ENCODE results near the gene ARHGAP27.

ARHGAP27 gene

DNA sequence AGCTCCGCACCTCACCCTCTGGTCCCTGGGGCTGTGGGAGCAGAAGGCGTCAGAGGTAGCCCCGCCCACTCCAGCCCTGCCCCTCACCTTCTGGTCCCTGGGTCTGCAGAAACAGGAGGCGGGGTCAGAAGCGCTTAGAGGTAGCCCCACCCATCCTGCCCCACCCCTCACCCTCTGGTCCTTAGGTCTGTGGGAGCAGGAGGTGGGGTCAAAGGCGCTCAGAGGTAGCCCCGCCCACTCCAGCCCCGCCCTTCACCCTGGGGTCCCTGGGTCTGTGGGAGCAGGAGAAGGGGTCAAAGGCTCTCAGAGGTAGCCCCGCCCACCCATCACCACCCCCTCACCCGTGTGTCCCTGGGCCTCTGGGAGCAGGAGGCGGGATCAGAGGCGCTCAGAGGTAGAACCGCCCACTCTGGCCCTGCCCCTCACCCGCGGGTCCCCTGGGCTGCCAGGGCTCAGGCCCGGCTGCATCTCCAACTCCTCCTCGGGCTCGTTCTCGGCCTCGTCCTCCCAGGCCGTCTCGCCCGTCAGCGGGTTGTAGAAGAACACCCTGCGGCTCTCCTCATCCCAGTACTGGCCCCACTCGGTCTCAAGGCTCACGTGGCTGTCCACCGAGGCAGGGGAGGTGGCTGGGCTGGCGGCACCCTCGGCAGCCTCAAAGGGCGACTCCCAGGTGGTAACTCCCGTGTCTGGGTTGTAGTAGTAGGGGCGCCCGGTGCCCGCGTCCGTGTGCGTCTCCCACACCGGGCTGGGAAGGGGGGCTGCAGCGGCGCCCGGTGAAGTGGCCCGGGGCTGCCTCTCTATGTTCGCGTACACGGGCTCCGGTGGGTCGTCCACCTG is 27.2 kb downstream of the ARHGAP27 start:
- no peak for FAIRE-seq

DNA sequence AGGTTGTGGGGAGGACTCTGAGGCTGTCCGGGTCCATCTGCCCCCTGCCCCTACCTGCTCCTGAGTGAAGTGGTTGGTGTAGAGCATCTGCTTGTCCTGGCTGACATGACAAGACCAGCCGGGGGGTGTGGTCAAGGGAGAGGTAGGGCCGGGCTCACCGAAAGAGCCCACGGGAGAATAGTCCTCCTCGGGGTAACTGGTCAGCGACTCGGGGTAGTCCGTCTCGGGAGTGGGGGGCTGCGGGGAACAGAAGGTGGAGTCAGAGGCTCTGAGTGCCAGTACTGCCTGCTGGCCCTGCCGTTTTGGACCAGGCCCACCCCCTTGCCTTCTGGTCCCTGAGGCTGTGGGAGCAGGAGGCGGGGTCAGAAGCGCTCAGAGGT is 27.8 kb downstream of the ARHGAP27 start:
- FAIRE-seq, result no peak

DNA sequence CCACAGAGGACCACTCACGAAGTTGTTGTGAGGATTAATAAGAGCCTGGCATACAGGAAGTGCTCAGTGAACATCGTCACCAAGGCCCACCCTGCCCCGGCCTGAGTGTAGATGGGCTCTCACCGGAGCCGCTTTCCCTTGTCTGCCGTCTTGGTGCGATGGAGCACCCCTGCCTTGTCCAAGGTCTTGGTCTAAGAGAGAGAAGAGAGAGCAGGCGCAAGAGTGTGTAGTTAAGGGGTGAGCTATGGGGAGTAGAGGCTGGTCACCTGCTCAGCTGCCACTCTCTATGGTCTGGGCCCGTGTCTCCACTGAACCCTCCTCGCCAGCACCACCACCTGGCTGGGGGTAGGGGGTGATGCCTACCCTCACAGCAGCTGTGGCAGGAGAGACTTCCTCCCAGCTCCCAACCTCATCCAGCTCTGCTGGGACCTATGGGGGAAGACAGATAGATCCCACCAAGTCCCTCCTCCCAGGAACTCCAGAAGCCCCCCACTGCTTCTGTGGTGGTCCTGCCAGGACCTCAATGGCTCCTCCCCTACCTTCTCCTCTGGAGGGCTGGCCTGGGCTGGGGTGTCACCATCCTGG is 28.7 kb downstream of the ARHGAP27 start:
- no peak for FAIRE-seq

DNA sequence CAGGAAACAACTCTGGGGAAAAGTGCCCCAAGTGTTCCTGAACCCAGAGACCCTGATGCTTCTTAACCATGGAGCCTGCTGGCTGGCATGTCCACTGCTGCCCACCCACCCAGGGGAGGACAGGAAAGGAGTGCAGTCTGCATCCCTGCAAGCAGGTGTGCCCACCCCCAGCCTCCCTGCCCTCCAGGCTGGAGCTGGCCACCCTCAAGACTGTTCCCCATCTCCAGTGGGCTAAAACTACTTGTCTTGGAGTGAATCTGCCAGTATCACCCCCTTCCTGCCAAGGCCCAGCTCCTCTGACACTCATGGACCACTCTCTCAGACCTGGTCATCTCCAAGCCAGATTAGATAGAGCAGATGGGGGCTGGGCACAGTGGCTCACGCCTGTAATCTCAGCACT is 29.8 kb downstream of the ARHGAP27 start:
- FAIRE-seq, result no peak

GRCh38 chr17:45398800-45399199 is 33.9 kb downstream of the ARHGAP27 start:
- no peak for FAIRE-seq

DNA sequence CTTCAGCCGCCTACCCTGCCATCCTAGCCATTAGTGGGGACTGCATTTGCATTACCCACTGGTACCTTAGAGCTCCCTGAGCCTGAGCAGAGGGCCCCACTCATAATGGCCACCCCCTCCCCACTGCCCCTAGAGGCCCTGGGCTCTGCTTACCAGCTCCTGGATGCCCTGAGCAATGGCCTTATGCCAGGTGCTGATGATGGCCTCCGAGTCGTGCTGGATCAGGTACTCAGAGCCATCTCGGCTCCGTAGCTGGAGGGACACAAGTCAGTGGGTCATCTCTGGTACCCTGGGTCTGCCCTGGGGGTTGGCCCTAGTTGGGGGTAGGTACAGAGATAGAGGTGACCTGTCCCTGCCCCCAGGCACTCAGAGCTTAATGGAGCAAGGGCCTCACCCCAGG is 34.9 kb downstream of the ARHGAP27 start:
- FAIRE-seq, result no peak

GRCh38 chr17:45396496-45397205 is 36.0 kb downstream of the ARHGAP27 start:
- FAIRE-seq, result no peak

GRCh38 chr17:45395569-45396415 is 36.9 kb downstream of the ARHGAP27 start:
- FAIRE-seq, result no peak

GRCh38 chr17:45394913-45395568 is 37.6 kb downstream of the ARHGAP27 start:
- FAIRE-seq, result no peak

GRCh38 chr17:45394564-45394912 is 38.1 kb downstream of the ARHGAP27 start:
- FAIRE-seq, result no peak

DNA sequence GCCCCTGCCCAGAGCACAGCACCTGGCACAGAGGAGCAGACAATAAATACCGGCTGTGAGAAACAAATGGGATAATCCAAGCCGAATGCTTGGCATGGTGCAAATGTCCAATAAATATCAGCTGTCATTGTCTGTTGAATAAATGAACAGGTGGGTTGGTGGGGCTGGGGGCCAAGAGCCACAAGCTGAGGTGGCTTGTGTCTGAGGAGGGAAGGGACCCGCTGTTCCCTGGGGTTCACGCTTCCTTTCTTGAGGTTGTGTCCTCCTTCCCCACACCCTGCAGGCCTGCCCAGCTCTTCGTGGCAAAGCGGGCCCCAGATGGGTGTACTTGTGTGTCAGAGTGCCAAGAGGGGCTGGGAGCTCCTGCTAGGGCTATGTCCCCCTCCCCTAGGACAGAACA is 38.6 kb downstream of the ARHGAP27 start:
- FAIRE-seq, result no peak

DNA sequence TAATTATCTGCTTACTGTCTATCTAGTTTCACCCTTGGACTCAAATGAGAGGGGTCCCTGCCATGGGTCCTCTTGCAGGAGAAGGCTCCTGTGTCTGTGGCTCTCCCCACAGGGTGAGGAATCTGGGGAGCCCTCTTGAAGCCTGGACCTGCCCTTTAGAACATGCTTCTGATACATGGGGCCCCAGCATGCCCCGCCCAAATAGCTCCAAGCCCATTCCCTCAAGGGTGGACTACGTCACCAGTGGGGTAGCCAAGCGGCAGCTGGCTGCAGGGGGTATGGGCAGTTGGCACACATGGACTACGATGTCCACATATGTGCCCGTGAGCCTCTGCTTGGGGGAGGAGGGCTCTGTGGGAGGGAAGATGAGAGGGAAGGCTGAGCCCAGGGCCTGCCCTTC is 39.3 kb downstream of the ARHGAP27 start:
- no peak for FAIRE-seq

- no peak for FAIRE-seq
Measured at GRCh38 chr17:45391918-45392317, 40.8 kb downstream of the ARHGAP27 start.

DNA sequence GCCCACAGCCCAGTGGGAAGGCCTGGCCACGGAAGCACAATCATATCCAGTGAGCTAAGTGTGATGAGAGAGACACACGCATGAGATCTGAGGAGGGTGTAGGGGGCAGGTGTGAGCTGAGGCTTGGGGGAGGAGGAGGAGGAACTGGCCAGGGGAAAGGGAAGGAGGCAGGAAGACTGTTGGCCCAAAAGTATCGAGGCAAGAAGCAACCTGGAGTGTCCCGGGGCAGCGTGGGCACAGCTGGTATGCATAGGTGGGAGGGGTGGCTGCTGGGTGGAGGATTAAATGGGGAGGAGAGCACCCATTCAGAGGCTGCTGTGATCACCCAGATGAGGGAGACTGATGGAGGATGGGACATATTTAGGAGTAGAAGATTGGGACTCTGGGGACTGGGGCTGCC is 41.4 kb downstream of the ARHGAP27 start:
- FAIRE-seq, result no peak

- FAIRE-seq, result no peak
Measured at GRCh38 chr17:45389354-45389753, 43.3 kb downstream of the ARHGAP27 start.

DNA sequence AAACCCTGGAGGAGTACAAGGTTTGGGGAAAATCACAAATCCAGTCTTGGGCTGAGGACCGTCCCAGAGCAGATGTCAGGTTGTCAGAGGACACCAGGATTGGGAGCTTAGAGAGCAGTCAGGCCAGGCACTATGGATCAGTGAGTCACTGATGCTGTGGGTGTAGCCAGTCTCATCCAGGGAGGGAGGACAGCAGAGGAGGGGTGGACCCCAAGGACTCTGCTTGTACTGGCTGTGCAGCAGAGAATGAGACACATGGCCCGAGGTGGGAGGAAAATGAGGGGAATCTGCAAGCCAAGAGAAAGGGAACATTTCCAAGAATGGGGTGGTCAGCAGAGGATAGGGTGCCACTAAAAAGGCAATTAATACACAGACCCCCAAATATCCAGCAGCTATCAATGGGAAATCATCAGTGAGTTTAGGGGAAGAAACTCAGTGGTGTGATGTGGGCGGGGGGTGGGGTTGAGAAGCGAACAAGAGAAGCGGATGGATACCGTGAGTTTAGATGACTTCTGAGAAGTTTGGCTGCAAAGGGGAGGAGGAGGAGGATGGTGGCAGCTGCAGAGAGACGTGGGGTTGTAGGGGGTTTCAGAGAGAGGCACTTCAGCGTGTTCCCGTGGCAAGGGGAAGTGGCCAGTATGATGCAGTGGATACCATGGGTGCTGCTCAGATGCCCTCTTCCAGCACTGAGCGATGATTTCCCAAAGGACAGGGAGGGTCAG is 43.9 kb downstream of the ARHGAP27 start:
- FAIRE-seq, result no peak

GRCh38 chr17:45387739-45388138 is 44.9 kb downstream of the ARHGAP27 start:
- FAIRE-seq, result no peak

GRCh38 chr17:45386178-45386577 is 46.5 kb downstream of the ARHGAP27 start:
- FAIRE-seq, result no peak

DNA sequence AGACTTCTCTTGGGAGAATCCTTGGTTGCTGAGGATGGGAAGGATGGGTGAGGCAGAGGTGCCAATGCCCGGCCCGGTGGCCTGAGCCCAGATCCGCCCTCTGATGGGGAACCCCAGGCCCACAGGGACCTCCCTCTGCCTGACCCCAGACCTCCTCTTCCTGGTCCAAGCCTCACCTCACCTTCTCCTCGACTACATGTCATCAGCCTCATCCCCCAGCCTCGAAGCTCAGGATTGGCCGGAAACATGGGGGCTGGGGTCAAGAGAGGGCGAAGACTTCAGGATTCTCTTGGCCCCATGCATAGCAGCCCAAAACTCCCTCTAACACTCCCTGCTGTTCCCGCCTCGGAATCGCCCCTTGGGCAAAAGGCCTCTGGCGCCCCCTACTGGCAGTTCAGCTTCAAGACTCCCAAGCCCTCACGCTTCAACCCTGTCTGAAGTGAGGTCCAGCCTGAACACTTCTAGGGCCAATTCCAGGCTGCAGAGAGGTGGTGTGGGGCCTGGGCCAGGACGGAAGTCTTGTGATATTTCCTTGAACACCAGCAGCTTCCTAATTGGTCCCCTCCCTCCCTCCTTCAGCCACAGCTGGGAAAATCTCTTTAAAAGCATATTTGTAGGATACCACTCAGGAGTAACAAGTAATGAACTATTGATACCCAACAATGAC is 47.2 kb downstream of the ARHGAP27 start:
- peak; percentile 93 for FAIRE-seq

DNA sequence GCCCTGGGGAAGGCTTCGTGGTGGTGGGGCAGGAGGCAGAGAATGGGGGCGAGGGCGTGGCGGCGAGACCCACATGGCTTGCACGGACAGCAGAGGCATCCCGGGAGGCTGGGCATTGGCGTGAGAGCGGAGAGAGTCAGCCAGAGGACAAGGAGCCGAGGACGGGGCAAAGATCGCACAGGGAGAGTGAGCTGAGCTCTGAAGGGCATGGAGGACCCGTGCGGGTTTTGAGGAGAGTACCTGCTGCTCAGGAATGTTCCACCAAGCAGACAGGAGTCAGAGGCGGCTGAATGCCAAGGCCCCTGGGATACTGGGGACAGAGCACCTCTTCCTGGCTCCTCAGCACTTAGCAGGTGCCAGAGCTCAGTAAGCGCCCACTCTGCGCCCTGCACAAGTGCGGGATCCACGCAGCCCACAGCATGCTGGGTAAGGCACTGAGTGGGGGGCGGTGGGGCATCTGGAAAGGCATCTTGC is 47.8 kb downstream of the ARHGAP27 start:
- no peak for FAIRE-seq
